ENCODE results near the gene DDX1. TPM values are rescaled to one million over a fixed set of nuclear protein-coding genes. Genes with fewer than 3 reads are reported as not detected.
"Not testable (repeated sequence)": the region's sequence is repeated elsewhere in the genome, so short reads cannot be mapped to it uniquely, and the experiment has no call there.

The DDX1 gene
- total RNA-seq, 1 donor from 2014 or later = 75.4 TPM

GRCh38 chr2:15593327-15593705 is 1.6 kb downstream of the DDX1 start:
- intact Hi-C loops (cut with DNase I) = no loop called here
- no peak for ATAC-seq
- no peak for DNase-seq (ENCODE audit: low spot score)

DNA sequence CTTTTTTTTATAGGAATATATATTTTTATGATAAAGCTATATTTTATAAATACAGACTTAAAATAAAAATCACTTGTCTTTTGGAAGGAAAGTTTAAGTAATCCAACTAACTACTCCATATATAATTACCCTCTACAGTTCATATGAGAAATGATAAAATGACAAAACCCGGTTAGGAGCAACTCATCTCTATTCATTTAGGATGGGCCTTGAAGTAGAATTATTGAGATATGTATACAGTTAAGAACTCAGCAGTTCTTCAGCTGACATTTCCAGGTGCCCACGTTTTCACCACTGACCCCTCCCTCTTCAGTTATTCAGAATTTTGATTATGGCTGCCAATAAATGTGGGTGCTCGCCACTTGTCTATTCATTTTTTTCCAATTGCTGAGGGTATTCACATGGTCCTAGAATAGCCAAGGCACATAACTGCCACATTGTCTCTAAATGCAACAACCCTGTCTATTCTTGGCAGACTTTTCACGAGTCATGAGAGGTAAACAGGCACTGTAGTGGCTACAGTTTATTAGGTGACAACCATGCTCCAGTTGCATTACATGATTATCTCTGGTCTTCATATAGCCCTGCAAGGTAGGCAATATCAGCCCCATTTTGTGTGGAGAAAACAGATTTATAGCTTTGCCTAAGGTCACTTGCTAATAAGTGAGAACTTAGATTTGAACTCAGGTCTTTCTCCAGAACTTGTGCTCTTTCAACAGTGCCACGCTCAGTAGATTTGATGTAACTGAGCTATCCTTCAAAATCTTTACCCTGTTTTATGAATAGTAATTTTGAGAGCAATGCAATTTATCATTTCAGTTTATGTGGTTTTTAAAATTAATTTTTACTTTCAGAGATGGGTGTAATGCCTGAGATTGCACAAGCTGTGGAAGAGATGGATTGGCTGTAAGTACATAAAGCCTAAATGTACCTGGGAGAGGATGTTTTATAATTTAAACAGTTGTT is 2.9 kb downstream of the DDX1 start:
- intact Hi-C loops (cut with DNase I) = no loop called here
- ATAC-seq (no peak), DNase-seq (ENCODE audit: low spot score) (no peak)

DNA sequence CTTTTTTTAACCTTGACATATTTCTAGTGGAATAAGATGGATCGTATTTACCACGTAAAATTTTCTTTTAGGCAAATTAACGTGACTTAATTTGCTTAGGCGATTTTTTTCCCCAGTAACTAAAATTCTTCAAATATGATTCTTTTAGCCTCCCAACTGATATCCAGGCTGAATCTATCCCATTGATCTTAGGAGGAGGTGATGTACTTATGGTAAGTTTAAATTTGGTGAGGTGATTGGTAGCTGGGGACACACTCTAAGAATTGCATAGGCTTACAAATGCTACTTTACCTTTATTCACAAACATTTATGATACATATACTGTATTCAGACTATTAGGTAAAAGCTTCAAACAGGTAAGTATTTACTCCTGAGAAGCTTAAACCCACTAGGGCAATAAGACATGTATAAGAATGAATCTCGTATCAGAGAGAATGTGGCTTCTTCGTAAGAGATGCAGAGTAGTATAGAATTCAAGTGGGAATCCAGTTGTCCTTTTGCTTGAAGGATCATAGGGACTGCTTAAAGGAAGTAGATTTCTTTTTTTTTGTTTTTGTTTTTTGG is 3.8 kb downstream of the DDX1 start:
- DNase-seq (ENCODE audit: low spot score) (no peak), ATAC-seq (no peak)
- intact Hi-C loops (cut with DNase I) = no loop called here

DNA sequence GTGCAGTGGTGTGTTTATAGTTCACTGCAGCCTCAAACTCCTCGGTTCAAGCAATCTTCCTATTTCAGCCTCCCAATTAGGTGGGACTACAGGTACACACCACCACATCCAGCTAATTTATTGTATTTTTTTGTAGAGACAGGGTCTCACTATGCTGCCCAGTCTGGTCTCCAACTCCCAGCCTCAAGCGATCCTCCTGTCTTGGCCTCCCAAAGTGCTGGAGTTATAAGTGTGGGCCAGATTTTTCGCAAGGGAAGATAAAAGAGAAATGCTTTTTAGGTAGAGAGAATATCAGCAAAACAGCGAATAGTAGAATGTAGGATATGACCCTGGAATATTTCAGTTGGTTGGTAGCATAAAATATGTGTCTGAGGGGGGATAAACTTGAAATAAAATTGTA is 4.3 kb downstream of the DDX1 start:
- ATAC-seq (no peak), DNase-seq (ENCODE audit: low spot score) (no peak)
- intact Hi-C loops (cut with DNase I) = no loop called here

DNA sequence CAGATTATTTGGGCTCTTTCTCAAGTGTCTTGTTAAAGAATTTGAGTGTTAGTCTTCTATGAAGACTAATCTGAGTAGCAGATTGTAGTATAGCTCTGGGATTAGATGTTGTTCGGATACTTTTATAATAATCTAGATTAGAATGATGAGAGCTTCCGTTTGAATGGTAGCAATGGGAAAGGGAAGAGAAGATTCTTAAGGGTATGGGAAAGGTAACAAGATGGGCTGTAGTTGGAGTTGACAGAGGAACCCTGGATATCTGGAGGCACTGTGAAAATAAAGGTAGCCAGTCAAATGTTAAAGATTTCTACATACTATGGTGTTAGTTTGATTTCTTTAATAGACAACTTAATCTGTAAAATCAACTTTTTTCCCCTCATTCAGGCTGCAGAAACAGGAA is 4.7 kb downstream of the DDX1 start:
- ATAC-seq = no peak
- no peak for DNase-seq (ENCODE audit: low spot score)
- intact Hi-C loops (cut with DNase I) = no loop called here

- no peak for ATAC-seq
- DNase-seq (ENCODE audit: low spot score) = no peak
- intact Hi-C loops (cut with DNase I) = no loop called here
These were observed 5.3 kb downstream of the DDX1 start for GRCh38 chr2:15596968-15597367.

- no peak for DNase-seq (ENCODE audit: low spot score)
- intact Hi-C loops (cut with DNase I) = no loop called here
- ATAC-seq = no peak
These were observed 8.3 kb downstream of the DDX1 start for GRCh38 chr2:15599994-15600393.

GRCh38 chr2:15601681-15602080 is 10.0 kb downstream of the DDX1 start:
- ATAC-seq (no peak), DNase-seq (ENCODE audit: low spot score) (no peak)
- intact Hi-C loops (cut with DNase I) = no loop called here

DNA sequence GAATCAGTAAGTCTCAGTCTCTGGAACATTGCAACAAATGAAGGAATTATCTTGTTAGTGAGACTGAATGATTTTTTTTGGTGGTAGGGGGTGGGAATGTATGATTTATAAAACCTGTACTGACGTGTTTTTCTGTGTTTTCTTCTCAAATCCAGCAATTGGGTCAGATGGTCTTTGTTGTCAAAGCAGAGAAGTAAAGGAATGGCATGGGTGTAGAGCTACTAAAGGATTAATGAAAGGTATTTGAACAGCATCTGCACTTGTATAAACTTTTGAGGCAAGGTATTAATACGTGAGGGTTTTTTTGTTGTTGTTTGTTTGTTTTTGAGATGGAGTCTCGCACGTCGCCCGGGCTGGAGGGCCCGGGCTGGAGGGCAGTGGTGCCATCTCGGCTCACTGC is 10.7 kb downstream of the DDX1 start:
- intact Hi-C loops (cut with DNase I) = no loop called here
- no peak for ATAC-seq

GRCh38 chr2:15603044-15603765 is 11.5 kb downstream of the DDX1 start:
- ATAC-seq = no peak
- no peak for DNase-seq (ENCODE audit: low spot score)
- intact Hi-C loops (cut with DNase I) = no loop called here

More for the DNA sequence above, 10.7 kb downstream of the DDX1 start:
- no peak for DNase-seq (ENCODE audit: low spot score)

DNA sequence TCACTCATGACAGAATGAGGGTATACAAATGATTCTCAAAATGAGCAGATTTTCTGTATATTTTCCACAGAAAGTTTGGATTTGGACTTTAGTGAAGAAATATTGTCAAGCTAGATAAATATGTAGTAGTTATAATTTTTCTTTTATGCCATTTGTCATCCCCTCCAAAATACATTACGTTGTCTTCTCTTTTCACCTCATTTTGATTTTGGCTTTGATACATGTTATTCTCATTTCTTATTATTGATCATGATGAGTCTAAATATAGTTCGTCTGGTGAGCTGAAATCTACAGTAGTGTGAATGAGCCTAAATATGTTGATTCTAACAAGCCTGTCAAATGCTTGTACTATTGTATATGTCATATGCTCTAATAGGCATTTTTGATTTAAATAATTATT is 12.3 kb downstream of the DDX1 start:
- DNase-seq (ENCODE audit: low spot score) = no peak
- no peak for ATAC-seq
- intact Hi-C loops (cut with DNase I) = no loop called here

DNA sequence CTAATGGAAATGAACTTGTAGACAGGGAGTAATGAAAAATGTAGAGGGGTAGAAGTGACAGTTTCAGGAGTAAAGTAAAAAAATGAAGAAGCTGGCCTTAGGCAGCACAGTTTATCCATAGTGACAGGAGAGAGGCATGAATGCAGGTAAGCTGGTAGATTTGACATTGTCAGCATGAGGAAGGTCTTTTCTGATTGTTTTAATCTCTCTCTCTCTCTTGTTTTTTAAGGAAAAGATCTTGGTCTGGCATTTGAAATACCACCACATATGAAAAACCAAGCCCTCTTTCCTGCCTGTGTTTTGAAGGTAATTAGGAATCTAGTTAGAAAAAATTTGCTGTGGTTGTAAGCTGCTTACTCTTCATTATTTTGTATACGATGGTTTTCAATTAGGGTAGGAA is 14.1 kb downstream of the DDX1 start:
- DNase-seq (ENCODE audit: low spot score) (no peak), ATAC-seq (no peak)
- intact Hi-C loops (cut with DNase I) = no loop called here

- DNase-seq (ENCODE audit: low spot score) (no peak), ATAC-seq (no peak)
- intact Hi-C loops (cut with DNase I) = no loop called here
These were observed 15.1 kb downstream of the DDX1 start for GRCh38 chr2:15606481-15607441.

DNA sequence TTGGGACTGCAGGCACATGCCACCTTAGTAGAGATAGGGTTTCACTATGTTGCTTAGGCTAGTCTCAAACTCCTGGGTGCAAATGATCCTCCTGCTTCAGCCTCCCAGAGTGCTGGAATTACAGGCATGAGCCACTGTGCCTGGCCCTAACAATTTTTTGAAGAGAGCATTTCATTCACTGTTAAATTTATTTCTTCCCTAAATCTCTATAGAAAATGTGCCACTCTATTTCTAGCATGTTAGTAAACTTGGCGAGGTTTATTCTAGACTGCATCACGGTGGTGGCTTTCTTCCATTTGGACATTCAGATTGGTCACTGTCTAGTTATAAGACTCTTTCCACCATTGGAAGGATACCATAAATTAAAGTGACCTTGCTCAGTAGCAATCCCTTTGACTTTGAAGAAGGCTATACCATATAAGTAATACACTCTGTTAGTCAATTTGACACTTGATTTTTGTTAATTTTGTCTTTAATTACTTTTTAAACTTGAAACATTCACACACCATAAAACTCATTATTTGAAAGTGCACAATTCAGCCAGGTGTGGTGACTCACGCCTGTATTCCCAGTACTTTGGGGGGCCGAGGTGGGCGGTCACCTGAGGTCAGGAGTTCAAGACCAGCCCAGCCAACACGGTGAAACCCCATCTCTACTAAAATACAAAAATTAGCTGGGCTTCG is 16.2 kb downstream of the DDX1 start:
- intact Hi-C loops (cut with DNase I) = no loop called here
- ATAC-seq (no peak), DNase-seq (ENCODE audit: low spot score) (no peak)

GRCh38 chr2:15608392-15608761 is 16.7 kb downstream of the DDX1 start:
- DNase-seq (ENCODE audit: low spot score) (no peak), ATAC-seq (no peak)
- intact Hi-C loops (cut with DNase I) = no loop called here

- intact Hi-C loops (cut with DNase I) = no loop called here
- ATAC-seq (no peak), DNase-seq (ENCODE audit: low spot score) (no peak)
These were observed 17.8 kb downstream of the DDX1 start for GRCh38 chr2:15609341-15610042.

- DNase-seq (ENCODE audit: low spot score) (no peak), ATAC-seq (no peak)
- intact Hi-C loops (cut with DNase I) = no loop called here
These were observed 18.8 kb downstream of the DDX1 start for GRCh38 chr2:15610430-15610952.

GRCh38 chr2:15612101-15612500 is 20.4 kb downstream of the DDX1 start:
- DNase-seq (ENCODE audit: low spot score); ATAC-seq; intact Hi-C loops (cut with DNase I): not testable (repeated sequence)

All from sciatic nerve (tissue), 2 donors.